DOHH2 (cell line): ENCODE data around the gene MELTF.

Experiments
- EZH2phosphoT487 ChIP-seq: fragments of 200-600 bp; sonication (generic); IDR thresholded peaks from 2 replicates; pipeline ENCODE4 v1.6.1; 2017; ENCODE audit warnings: borderline replicate concordance, mild to moderate bottlenecking, antibody characterized with exemption, low read length, moderate library complexity, mixed read lengths
- TF ChIP-seq, protein P1 (sequence below): fragments of 200-600 bp; sonication (generic); IDR thresholded peaks from one replicate; pipeline ENCODE4 v1.5.1; 2014; ENCODE audit warnings: antibody characterized with exemption, mild to moderate bottlenecking, low read depth, low read length; ENCODE audit not compliant: poor library complexity, severe bottlenecking

- TF ChIP-seq, protein P1, sequence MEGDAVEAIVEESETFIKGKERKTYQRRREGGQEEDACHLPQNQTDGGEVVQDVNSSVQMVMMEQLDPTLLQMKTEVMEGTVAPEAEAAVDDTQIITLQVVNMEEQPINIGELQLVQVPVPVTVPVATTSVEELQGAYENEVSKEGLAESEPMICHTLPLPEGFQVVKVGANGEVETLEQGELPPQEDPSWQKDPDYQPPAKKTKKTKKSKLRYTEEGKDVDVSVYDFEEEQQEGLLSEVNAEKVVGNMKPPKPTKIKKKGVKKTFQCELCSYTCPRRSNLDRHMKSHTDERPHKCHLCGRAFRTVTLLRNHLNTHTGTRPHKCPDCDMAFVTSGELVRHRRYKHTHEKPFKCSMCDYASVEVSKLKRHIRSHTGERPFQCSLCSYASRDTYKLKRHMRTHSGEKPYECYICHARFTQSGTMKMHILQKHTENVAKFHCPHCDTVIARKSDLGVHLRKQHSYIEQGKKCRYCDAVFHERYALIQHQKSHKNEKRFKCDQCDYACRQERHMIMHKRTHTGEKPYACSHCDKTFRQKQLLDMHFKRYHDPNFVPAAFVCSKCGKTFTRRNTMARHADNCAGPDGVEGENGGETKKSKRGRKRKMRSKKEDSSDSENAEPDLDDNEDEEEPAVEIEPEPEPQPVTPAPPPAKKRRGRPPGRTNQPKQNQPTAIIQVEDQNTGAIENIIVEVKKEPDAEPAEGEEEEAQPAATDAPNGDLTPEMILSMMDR, result no peak
- TF ChIP-seq EZH2phosphoT487, result no peak
Measured at GRCh38 chr3:196985954-196986885, 43.4 kb downstream of the MELTF start.
